Measurements from ENCODE around the gene SNX10. TPM values are rescaled to one million over a fixed set of nuclear protein-coding genes. Genes with fewer than 3 reads are reported as not detected.

The SNX10 gene
- total RNA-seq, 2 donors from 2014 or later = 2.3 to 5.6 TPM

- H3K36me3 ChIP-seq = no peaks in the 10 kb centered on the region
- H3K4me1 ChIP-seq (ENCODE audit: control insufficient read depth in 1 of 2, low read depth in 2 of 2) = peaks cover 0 to 3% of the 10 kb centered on the region in 2 donors
- no peak overlapping the region for H3K4me3 ChIP-seq
- TF ChIP-seq, protein P1, sequence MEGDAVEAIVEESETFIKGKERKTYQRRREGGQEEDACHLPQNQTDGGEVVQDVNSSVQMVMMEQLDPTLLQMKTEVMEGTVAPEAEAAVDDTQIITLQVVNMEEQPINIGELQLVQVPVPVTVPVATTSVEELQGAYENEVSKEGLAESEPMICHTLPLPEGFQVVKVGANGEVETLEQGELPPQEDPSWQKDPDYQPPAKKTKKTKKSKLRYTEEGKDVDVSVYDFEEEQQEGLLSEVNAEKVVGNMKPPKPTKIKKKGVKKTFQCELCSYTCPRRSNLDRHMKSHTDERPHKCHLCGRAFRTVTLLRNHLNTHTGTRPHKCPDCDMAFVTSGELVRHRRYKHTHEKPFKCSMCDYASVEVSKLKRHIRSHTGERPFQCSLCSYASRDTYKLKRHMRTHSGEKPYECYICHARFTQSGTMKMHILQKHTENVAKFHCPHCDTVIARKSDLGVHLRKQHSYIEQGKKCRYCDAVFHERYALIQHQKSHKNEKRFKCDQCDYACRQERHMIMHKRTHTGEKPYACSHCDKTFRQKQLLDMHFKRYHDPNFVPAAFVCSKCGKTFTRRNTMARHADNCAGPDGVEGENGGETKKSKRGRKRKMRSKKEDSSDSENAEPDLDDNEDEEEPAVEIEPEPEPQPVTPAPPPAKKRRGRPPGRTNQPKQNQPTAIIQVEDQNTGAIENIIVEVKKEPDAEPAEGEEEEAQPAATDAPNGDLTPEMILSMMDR (IDR thresholded peaks at IDR 0.05) = no peak
- DNase-seq (ENCODE audit: low spot score) (no peak), ATAC-seq (ENCODE audit: insufficient number of reproducible peaks, low FRiP score, low read depth) (no peak)
- H3K9me3 ChIP-seq = no peaks in the 10 kb centered on the region
- no peak overlapping the region for H3K27ac ChIP-seq
- peaks cover 19% of the 10 kb centered on the region for H3K27me3 ChIP-seq (replicated peaks; ENCODE audit: insufficient read depth)
Measured at GRCh38 chr7:26374647-26375373, 83.1 kb downstream of the SNX10 start.

GRCh38 chr7:26375726-26376174 lies 84.1 kb downstream of the SNX10 start:
- no peak for DNase-seq (ENCODE audit: low spot score)
- no peaks in the 10 kb centered on the region for H3K9me3 ChIP-seq
- no peaks in the 10 kb centered on the region for H3K36me3 ChIP-seq
- H3K27ac ChIP-seq = no peak overlapping the region
- peaks cover 19% of the 10 kb centered on the region for H3K27me3 ChIP-seq (replicated peaks; ENCODE audit: insufficient read depth)
- ATAC-seq (ENCODE audit: insufficient number of reproducible peaks, low FRiP score, low read depth) = no peak
- H3K4me1 ChIP-seq (ENCODE audit: control insufficient read depth in 1 of 2, low read depth in 2 of 2) = peaks cover 0 to 3% of the 10 kb centered on the region in 2 donors
- TF ChIP-seq, protein P1 (IDR thresholded peaks at IDR 0.05) = no peak
- peak overlapping the region; percentile 64 for H3K4me3 ChIP-seq

DNA sequence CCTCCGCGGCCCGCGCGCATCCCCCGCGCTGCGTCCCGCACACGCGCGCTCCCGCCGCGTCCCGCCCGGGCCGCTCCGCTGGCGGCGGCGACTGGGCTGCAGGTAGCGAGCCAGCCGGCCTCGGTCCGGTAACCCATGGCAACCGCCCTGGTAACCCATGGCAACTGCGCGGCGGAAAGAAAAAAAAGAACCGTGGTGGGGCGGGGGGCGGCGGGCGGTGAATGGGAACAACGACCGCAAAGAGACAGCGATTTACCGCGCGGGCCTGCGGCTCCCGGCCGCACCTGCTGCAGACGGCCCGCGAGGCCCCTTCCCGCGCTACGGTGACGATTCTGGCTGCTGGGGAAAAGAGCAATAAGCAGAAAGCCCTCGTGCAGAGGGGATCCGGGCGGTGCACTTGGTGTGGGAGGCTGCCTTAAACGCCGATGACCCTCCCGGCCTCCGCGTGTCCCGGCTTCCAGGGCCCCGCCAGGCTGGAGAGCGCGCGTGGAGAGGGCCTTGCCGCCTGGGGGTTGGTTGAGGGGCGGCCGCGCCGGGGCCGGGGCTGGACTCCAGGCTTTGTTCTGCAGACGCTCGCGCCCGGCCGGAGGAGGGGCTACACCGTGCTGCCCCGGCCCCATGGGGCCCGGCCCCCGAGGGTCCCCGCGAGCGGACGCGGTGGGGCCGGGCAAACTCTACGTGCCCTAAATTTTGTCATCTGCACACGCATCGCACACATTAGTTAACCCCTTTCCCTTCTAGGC lies 84.7 kb downstream of the SNX10 start:
- no peak for DNase-seq (ENCODE audit: low spot score)
- TF ChIP-seq, protein P1 (IDR thresholded peaks at IDR 0.05) = no peak
- no peaks in the 10 kb centered on the region for H3K9me3 ChIP-seq
- no peaks in the 10 kb centered on the region for H3K36me3 ChIP-seq
- H3K27me3 ChIP-seq (replicated peaks; ENCODE audit: insufficient read depth) = peaks cover 19% of the 10 kb centered on the region
- no peak overlapping the region for H3K27ac ChIP-seq
- peak overlapping the region; percentile 64 for H3K4me3 ChIP-seq
- no peak for ATAC-seq (ENCODE audit: insufficient number of reproducible peaks, low FRiP score, low read depth)
- H3K4me1 ChIP-seq (ENCODE audit: control insufficient read depth in 1 of 2, low read depth in 2 of 2) = peaks cover 0 to 3% of the 10 kb centered on the region in 2 donors

- TF ChIP-seq, protein P1 (IDR thresholded peaks at IDR 0.05) = no peak
- ATAC-seq (ENCODE audit: insufficient number of reproducible peaks, low FRiP score, low read depth) = no peak
- peaks cover 19% of the 10 kb centered on the region for H3K27me3 ChIP-seq (replicated peaks; ENCODE audit: insufficient read depth)
- H3K4me1 ChIP-seq (ENCODE audit: control insufficient read depth in 1 of 2, low read depth in 2 of 2) = peaks cover 0 to 3% of the 10 kb centered on the region in 2 donors
- no peak for DNase-seq (ENCODE audit: low spot score)
- no peaks in the 10 kb centered on the region for H3K36me3 ChIP-seq
- H3K27ac ChIP-seq = no peak overlapping the region
- H3K9me3 ChIP-seq = no peaks in the 10 kb centered on the region
- no peak overlapping the region for H3K4me3 ChIP-seq
Measured at GRCh38 chr7:26378016-26378415, 86.4 kb downstream of the SNX10 start.

GRCh38 chr7:26379711-26380110 lies 88.0 kb downstream of the SNX10 start:
- H3K4me3 ChIP-seq = no peak overlapping the region
- H3K27me3 ChIP-seq (replicated peaks; ENCODE audit: insufficient read depth) = peaks cover 11% of the 10 kb centered on the region
- TF ChIP-seq, protein P1 (IDR thresholded peaks at IDR 0.05) = no peak
- no peaks in the 10 kb centered on the region for H3K36me3 ChIP-seq
- no peak overlapping the region for H3K27ac ChIP-seq
- DNase-seq (ENCODE audit: low spot score) (no peak), ATAC-seq (ENCODE audit: insufficient number of reproducible peaks, low FRiP score, low read depth) (no peak)
- H3K9me3 ChIP-seq = no peaks in the 10 kb centered on the region
- H3K4me1 ChIP-seq (ENCODE audit: control insufficient read depth in 1 of 2, low read depth in 2 of 2) = peaks cover 0 to 3% of the 10 kb centered on the region in 2 donors

Measured in thoracic aorta (tissue), 2 donors.